NCI-H1930 (cell line): ENCODE data around the gene PDE4D.

Source experiments
- DNase-seq, 2 experiments: peaks; one replicate each; lab custom pipeline; 2025; lab: John Stamatoyannopoulos, UW

The PDE4D gene

DNA sequence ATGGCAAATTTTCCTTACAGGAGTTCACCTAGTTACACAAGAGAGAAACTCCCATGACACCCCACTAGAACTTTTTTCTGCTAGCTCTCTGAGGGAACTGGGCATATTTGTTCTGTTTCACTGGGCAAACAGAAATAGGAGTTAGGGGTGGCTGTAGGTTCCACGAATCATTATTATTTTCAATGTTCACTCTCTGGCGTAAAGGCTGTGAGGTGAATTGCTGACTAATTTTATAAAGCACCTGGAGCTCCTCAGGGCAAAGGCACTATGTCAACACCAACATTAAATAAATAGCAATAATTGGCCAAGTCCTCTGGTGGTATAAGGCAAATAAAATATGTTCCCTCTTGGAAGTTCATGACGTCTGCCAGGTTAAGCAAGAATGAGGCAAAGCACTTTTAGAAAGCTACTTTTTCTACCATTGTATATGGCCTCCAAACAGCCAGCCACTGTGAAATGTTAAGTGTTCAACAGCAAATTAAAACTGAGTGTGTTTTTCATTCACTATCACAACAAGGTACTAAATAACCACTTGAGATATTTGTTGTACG lies 344.6 kb downstream of the PDE4D start:
- peak; percentile 69 to 76 for DNase-seq

DNA sequence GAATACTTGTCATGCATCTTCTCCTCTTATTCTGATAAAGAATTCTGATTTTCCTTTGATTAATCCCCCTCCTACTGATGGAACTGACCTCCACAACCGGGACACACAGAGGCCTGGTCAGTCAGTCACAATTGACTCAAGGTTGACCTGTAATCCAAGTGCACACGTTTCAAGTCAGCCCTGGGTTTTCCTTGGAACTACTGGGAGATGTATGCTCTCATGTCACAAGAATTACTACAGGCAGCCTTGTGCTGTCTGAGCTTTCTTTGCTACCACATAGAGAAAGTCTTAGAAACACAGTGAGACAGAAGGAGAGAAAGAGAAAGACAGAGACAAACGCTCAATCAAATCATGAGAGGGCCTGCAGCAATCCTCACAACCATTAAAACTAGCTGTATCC lies 345.8 kb downstream of the PDE4D start:
- DNase-seq: no peak

DNA sequence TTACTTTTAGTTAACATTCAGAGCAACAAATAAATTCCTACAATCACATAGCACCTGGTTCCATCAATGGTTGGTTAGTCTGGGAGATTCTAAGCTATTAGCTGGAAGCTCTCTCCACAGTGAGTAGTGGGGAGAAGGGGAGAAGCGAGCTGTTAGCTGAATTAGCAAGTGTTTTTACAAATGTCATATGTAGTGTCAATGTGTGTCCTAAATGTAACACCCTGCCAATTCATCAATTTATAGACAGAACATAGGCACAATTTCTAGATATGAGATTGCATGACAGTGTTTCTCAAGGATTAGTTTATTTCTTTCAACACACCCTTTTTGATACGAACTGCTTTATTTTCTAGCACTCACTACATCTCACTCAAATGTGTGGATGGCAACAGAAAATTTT lies 349.0 kb downstream of the PDE4D start:
- no peak for DNase-seq

DNA sequence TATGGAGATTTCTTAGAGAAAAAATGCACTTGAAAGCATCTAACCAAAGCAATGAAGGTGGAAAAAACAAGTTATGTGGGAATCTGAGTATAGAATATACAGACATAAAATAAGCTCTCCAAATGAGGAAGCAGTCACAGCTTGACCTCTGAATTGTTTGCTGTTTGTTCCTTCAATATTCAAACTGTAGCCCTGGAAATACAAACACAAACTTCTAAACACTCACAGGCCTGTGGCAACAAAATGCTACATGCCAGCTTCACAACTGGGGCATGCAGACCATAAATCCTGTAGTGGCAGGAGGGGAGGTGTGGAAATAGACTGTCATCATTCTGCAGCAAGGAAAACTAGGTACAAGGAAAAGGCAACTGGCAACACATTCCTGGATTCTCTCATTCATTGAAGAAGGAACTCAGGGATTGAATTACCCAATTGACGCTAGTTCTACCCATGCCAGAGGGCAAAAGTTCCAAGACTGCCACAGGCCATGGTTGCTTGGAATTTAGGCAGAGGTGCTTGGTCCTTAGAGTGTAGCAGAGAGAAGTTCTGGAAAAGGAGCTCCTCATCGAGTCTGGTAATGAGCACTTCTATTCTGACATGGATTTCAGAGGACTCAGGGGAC lies 349.6 kb downstream of the PDE4D start:
- DNase-seq: no peak

DNA sequence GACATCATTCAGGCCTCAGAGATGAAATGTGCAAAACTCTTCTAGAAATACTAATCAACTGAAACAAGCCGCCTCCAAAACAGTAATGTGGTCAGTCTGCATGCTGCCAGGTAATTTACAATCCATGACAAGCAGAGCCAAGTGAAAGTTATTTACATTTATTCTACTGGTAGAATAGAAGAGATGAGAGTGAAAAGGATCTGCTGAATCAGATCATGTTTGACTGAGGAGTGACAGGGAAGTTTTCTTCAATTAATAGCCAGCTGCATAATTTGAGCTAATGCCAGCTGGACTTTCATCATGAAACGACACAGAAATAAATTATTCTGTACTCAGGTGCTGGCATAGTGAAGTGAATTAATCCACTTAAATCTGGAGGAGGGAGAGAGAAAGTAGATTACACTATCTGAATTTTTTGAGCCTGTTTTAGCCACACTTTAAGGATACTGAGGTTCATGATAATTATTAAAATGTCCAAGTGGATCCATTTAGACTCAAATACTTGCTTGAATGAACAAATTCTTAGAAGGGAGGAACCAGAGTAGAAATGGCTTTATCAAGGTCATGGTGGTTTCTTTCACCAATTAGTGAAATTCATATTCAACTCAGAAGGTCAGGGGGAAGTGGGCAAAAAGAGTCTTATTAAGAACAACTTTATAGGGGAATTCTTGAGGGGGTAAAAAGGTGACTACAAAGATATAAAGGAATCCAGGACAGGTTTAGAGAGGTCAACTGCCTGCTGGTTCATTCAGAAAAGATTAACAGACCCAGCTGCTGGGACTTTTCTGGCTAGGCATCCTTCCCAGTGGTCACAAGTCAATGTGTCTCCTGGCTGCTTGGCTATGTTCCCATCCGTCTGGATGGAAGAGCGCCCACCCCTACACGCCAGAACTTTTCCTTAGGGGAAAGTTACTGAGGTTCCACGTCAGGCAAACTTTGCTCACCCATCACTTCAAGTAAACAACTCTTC lies 350.4 kb downstream of the PDE4D start:
- no peak for DNase-seq

DNA sequence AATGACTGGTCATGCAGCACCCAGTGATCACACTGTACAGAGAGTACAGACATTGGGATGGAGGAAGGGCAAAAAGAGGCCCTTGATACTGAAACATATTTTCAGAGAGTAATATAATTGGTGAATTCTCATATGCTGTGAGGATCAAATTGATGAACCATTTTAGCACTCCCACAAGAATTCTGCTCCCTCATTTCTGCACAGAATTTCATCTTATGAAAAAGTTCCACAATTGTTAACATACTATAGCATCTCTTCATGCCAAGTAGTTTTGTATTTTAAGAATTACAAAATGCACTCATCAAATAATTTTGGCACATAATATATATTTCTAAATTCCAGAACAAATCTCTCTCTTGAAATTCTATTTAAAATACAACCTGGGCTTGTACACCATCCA lies 351.2 kb downstream of the PDE4D start:
- DNase-seq: no peak

DNA sequence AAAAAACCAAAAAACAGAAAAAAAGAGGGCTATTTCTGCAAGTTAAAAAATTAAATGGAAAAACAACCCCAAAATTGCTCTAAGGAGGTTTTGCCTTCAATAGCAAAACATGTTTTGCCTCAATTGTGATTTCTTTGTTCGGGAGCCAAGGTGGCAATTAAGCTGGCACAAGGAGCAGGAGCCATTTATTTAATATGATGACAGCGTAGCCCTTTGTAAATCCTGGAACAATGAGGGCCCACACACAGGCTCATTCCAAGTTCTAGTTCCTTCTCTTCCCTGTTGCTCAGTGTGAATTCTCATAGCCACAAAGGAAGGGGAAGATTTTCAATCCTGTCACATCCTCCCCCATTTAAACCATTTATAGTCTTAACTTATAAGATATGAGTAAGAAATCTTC lies 353.2 kb downstream of the PDE4D start:
- DNase-seq: peak; percentile 24 to 36

DNA sequence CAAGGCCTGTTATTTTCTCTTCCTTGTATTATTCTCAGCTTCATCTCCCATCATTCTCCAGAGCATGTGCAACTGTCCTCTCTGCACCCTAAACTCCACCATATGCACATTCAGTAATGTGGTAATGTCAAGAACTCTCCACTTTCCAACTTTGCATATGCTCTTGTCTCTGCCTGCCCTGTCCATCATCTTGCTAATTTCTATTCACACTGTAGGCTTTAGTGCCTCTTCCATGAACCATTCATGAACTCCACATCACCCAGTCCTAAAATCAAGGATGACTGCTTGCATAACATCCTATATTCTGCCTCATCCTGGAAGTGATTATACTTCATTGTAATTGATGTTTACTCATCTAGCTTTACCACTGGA lies 354.8 kb downstream of the PDE4D start:
- no peak for DNase-seq

DNA sequence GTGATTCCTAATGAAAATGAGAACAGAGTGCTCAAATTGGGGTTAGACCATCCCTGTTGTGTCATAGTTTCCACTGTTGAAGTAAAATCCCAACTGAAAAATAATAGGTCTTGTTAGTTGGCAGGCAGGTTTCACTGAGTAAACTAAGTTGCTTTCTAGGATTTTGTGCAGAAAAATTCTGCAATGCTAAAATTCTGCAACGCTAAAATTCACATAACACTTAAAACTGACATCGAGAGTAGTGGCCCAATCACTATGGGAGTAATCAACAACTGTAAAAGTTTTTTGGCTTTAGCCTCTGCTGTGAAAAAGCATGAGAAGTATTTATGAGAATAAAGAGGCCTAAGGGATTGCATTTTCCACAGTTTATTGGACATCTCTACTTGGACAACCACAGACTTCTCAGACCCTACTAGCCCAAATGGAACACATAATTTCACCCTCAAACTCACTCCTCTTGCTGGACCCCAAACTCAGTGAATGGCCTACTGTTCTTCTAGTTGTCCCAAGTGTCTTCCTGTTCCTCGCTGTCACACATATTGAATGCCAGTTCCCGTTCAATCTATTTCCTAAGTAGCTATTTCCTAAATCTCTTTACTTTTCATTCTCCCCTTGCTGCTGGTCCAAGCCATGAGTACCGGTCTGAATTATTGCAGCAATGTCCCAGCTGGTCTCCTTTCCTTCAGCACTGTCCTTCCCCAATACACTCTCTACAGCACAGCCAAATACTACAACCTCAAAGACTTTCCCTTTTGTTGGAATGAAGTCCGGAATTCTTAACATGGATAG lies 355.4 kb downstream of the PDE4D start:
- no peak for DNase-seq

DNA sequence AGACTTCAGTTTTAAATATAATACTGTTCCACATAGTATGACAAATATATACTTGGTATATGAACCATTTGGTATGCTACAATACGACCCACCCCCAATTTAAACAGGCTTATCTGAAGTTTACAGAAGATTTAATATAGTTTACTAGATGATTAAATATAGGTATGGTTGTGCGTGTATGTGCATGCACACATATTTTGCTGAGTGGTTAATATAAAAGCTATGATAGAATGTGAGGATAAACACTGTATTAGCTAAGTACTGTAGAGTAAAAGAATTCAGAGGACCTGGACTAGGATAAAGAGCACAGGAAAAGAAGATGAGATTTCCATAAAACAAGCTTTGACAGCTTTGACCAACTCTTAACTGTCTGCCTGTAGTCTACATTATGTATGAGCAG lies 356.7 kb downstream of the PDE4D start:
- no peak for DNase-seq

DNA sequence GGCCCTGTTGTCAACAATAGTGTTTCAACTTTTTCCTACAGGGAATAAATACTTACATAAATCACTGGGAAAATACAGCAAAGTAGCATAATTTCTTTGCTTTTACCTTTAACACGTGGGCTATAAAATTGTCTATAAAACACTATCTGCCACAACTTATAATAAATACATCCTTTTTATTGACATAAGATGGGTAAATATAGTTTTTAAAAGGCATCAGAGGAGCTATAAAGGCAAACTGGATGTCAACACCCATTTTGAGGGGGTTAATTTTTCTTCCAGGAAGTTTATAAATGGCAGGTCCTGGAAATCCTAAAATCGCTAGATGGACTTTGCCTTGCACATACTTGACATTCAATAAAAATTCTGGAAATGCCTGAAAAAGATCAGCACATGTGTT lies 358.0 kb downstream of the PDE4D start:
- DNase-seq: no peak

DNA sequence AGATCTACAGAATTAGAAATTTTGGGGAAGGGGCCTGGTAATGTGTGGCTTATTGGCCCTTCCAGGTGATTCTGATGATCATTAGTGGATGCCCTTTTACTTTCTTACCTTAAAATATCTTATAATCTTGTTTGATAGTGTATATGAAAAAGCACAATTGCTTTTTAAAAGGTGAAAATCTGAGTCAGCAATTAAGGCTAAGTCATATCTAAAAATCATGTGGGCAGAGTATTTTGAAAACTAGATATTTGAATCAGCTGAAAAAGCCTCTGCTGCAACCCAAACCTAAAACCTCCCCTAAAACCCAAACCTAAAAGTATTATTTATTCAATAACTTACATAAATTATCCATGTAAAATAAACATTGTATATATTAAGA lies 359.8 kb downstream of the PDE4D start:
- no peak for DNase-seq

DNA sequence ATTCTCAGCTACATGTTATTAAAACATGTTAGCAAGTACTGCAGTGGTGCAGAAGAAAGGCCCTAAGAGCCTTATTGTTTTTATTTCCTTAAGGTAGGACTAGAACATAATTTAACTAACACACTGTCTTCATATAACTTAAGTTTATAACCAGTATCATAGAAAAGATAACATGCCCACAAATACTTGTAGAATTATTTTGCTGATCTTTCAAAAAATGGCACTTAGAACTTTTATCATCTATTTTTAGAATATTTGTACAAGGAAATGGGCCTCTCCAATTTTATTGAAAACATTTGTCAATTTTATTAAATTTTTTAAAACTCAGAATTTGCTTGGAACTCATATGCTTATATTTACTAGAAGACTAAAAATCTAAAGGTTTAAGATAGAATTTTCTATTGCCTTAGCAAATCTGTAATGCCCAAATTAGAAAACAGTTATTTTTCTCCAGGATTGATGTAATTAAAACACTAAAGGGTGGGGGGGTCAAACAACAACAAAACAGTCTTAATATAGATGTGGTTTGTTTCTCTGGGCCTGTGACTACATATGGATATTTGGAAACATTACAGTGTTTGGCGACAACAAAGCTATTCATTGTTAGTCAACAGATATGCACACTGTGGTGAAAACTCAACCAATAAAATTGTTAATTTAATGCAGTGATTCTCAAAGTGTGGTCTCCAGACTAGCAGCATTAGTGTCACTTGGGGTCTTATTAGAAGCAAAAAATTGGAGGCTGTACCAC lies 360.4 kb downstream of the PDE4D start:
- DNase-seq: no peak

DNA sequence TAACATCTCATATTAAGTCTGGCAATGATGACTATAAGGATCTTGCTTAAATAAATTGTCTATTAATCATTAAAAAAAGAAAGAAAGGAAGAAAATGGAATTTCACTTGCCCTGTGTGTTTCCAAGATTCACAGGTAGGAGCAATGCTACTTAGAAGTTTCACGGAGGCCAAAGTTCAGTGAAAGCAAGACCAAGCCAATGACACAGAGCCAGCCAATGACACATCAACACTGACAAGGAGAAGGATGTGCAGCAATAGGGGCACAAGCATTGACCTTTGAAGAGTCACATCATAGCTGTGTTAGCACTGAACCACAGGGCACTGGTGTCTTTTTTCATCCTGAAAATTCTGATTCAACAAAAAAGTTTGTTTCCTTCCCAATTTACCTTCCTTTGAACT lies 364.3 kb downstream of the PDE4D start:
- no peak for DNase-seq

DNA sequence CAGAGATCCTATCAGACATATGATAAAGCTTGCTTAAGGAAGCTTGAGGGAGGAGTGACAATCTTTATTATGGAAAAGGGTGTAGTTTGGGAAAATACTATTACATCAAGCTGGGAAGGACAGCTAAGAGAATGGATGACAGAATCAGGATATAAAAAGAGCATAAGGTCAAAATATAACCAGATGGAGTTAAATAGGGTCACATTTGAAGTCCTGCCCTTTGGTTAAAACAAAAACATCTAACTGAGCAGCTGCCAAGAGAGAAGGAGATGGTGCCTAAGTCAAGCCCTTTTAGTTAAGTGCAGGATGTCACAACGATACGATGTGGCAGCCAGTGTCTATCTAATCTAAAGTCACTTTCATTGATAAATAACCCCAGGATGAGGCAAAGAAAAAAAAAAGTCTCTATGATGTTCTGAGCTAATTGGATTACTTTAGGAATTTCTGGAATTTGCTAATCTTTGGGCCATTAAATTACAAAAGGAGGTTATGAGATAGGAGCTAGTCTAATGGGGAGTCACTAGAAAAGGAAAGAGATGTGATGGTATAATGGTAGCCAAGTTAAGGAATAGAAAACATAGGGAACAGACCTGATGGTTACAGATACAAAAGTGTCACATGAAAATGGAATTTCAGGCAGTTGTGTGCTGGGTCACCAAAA lies 365.2 kb downstream of the PDE4D start:
- no peak for DNase-seq

DNA sequence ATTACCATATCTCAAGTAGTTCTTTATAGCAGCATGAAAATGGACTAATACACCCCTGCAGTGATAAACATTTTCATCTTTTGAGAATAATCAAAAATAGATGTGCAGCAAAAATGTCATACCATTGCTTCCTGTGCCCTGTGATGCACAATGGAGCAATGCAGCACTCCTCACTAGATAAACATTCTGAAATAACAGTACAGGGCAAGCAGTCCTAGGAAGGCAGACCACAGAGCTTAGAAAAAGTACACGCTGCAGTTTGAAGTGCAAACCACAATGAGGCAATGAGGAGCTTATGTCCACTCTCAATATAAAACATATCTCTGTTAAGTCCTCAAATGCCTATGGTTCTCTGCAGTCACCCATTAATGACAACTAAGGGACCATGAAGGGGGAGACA lies 367.6 kb downstream of the PDE4D start:
- no peak for DNase-seq

DNA sequence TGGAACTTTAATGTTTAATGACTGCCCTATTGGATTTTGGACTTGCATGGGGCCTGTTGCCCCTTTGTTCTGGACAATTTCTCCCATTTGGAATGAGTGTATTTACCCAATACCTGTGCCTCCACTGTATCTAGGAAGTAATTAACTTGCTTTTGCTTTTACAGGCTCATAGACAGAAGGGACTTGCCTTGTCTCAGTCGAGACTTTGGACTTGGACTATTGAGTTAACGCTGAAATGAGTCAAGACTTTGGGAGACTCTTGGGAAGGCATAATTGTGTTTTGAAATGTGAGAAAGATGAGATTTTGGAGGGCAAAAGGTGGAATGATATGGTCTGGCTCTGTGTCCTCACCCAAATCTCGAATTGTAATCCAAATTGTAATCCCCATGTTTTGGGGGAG lies 368.2 kb downstream of the PDE4D start:
- DNase-seq: no peak

DNA sequence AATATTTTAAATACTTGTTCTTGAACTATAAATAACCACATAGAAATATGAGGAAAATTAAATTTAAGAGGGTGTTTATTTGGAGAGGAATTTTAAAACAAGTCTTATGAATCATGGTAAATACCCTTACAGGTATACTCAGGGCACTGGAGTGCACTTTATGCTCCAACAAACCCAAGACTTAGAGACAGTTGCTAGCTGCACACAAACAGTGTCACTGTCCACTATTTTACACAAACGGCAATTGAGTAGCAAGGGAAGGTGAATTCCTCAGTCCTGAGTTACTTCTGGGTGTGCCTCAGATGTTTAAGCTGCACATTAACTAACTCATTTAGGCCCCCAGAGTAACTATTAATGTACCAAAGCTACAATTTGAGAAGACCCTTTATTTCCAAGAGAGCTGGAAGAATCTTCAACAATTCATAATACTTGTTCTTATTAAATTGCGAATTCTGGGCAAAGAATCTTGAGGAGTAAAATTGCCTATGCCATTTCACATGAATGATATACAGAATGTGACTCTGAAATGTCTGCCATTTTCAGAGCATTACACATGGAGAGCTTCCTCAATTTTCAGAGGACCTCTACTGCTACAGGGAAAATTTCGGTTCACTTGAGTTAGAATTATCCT lies 371.2 kb downstream of the PDE4D start:
- DNase-seq: no peak

DNA sequence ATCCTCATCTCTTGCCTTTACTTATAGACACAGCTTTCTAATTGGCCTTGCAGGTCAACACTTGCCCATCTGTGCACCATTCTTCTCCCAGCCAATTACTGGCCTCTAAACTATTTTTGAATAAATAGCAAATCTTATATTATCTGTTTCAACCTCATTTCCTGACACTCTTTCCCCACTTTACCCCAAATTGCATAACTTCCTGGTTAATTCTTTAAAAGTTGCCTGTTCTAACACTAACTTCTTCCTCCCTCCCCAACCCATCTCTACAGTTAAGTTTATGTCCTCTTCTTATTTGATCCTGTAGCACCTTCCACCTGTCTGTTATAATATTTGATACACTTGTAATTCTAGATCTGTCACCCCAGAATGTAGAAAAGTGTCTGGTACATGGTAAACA lies 372.1 kb downstream of the PDE4D start:
- no peak for DNase-seq

DNA sequence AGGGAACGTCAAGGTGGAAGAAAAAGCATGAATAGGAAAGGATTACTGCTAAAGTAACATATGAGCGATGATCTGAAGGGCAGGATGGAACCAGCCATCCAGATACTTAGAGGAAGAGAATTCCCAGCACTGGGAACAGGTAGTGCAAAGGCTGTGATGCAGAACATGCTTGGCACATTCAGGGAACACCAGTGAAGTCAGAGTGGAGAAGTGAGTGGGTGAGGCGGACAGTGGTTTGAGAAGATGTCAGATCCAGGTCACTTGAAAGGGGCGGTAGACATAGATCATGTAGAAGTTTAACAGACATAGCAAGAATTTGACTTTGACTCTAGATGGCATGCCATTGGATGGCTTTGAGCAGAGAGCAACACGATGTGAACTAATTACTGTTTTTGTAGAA lies 374.2 kb downstream of the PDE4D start:
- DNase-seq: no peak
